ENCODE data around the gene CYFIP1. TPM values are rescaled to one million over a fixed set of nuclear protein-coding genes. Genes with fewer than 3 reads are reported as not detected.

Gene CYFIP1
- total RNA-seq, 1 donor from 2014 or later = 16.4 TPM

- ChIA-PET CTCF (no interaction called here), POLR2A (interaction anchor here (0.6 kb wide), 1 partner anchor 14 kb away, joined by 3 read pairs; no protein-coding TSS in a partner anchor)
- Mint-ChIP-seq H3K36me3 (ENCODE audit: low read depth) (no peaks in the 10 kb centered on the region), H3K27ac (no peak overlapping the region), H3K4me3 (no peak overlapping the region), H3K9me3 (no peaks in the 10 kb centered on the region), H3K27me3 (peaks cover 2% of the 10 kb centered on the region), H3K4me1 (peaks cover 9% of the 10 kb centered on the region)
- no peak for TF ChIP-seq CTCF (IDR thresholded peaks at IDR 0.05)
- DNase-seq (no peak), ATAC-seq (ENCODE audit: low read depth) (no peak)
- intact Hi-C loops (cut with micrococcal nuclease) = no loop called here
Observed at GRCh38 chr15:22952796-22953579, 27.2 kb downstream of the CYFIP1 start.

- no peak overlapping the region for H3K4me3 Mint-ChIP-seq
- ATAC-seq (ENCODE audit: low read depth) (no peak), DNase-seq (no peak)
- no peak for TF ChIP-seq CTCF (IDR thresholded peaks at IDR 0.05)
- H3K27me3 Mint-ChIP-seq = peaks cover 10% of the 10 kb centered on the region
- H3K4me1 Mint-ChIP-seq = peaks cover 9% of the 10 kb centered on the region
- CTCF ChIA-PET = no interaction called here
- H3K9me3 Mint-ChIP-seq = no peaks in the 10 kb centered on the region
- intact Hi-C loops (cut with micrococcal nuclease) = no loop called here
- H3K27ac Mint-ChIP-seq = no peak overlapping the region
- POLR2A ChIA-PET = no interaction called here
- no peaks in the 10 kb centered on the region for H3K36me3 Mint-ChIP-seq (ENCODE audit: low read depth)
Observed at GRCh38 chr15:22951381-22952280, 28.5 kb downstream of the CYFIP1 start.

GRCh38 chr15:22951031-22951380 lies 29.2 kb downstream of the CYFIP1 start:
- no peak for TF ChIP-seq CTCF (IDR thresholded peaks at IDR 0.05)
- no peak for ATAC-seq (ENCODE audit: low read depth)
- ChIA-PET CTCF (no interaction called here), POLR2A (no interaction called here)
- Mint-ChIP-seq H3K4me1 (peaks cover 9% of the 10 kb centered on the region), H3K27me3 (peaks cover 10% of the 10 kb centered on the region), H3K36me3 (ENCODE audit: low read depth) (no peaks in the 10 kb centered on the region), H3K27ac (no peak overlapping the region), H3K9me3 (no peaks in the 10 kb centered on the region), H3K4me3 (no peak overlapping the region)
- no peak for DNase-seq
- intact Hi-C loops (cut with micrococcal nuclease) = no loop called here

GRCh38 chr15:22950256-22950990 lies 29.7 kb downstream of the CYFIP1 start:
- Mint-ChIP-seq H3K27ac (no peak overlapping the region), H3K36me3 (ENCODE audit: low read depth) (no peaks in the 10 kb centered on the region), H3K27me3 (peaks cover 10% of the 10 kb centered on the region), H3K4me1 (peaks cover 9% of the 10 kb centered on the region), H3K9me3 (no peaks in the 10 kb centered on the region), H3K4me3 (no peak overlapping the region)
- no peak for TF ChIP-seq CTCF (IDR thresholded peaks at IDR 0.05)
- intact Hi-C loops (cut with micrococcal nuclease) = no loop called here
- ATAC-seq (ENCODE audit: low read depth) = no peak
- no peak for DNase-seq
- ChIA-PET CTCF (no interaction called here), POLR2A (no interaction called here)
